ENCODE measurements around the gene CTSH. TPM values are rescaled to one million over a fixed set of nuclear protein-coding genes. Genes with fewer than 3 reads are reported as not detected.

The CTSH gene
- total RNA-seq, 2 donors from 2014 or later, result 61.9 to 101 TPM

DNA sequence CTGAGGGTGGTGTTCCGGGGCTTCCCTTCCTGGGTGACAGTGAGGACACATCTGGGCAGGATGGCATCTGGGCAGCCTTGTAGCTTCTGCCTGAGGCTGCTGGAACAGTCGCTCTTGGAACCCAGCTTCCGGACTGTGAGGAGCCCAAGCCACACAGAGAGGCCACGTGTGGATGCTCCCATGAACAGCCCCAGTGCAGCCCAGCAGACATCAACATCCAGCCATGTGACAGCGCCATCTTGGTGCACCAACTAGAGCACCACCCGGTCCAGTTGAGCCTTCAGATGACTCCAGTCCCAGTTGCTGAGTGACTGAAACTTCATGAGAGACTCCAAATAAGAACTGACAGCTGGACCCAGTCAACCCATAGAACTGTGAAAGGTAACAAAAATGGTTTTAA lies 15.5 kb upstream of the CTSH start:
- peaks cover 13% of the 10 kb centered on the region for H3K4me1 Mint-ChIP-seq
- no peaks in the 10 kb centered on the region for H3K36me3 Mint-ChIP-seq (ENCODE audit: low read depth)
- 94 to 98% methylated on average over 6 of the region's 6 CpGs for WGBS, 2 experiments (ENCODE audit: insufficient coverage in 1 of 2, insufficient read length in 1 of 2)

DNA sequence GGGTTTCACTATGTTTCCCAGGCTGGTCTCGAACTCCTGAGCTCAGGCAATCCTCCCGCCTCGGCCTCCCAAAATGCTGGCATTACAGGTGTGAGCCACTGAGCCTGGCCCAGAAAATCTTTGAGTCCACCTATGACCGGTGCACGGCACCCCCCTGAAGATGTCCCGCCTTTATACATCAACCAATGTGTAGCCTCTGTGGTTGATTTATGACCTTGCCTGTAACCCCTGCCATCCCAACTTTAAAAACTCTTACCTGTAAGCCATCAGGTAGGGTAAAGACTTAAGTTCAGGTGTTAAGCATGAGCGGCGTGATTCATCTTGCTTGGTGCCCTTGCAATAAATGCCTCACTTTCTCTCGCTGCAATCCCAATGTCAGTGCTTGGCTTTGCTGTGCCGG lies 14.5 kb upstream of the CTSH start:
- Mint-ChIP-seq H3K27ac (no peak overlapping the region), H3K27me3 (ENCODE audit: insufficient read depth) (peaks cover 11% of the 10 kb centered on the region), H3K9me3 (peaks cover 4% of the 10 kb centered on the region), H3K36me3 (ENCODE audit: low read depth) (no peaks in the 10 kb centered on the region), H3K4me3 (no peak overlapping the region), H3K4me1 (peaks cover 17% of the 10 kb centered on the region)
- 94 to 97% methylated on average over 10 of the region's 10 CpGs for WGBS, 2 experiments (ENCODE audit: insufficient coverage in 1 of 2, insufficient read length in 1 of 2)
- Histone ChIP-seq H3K4me1 (ENCODE audit: control insufficient read depth, insufficient read depth, low read length) (no peaks in the 10 kb centered on the region), H3K9ac (ENCODE audit: extremely low read depth, low read length, poor library complexity, severe bottlenecking) (no peak overlapping the region), H3K9me3 (ENCODE audit: control insufficient read depth, low read length) (no peaks in the 10 kb centered on the region), H3K27ac (ENCODE audit: low read depth, low read length) (no peak overlapping the region), H3K36me3 (ENCODE audit: control insufficient read depth, insufficient read depth, low read length) (no peaks in the 10 kb centered on the region), H3K4me3 (ENCODE audit: low read length) (no peak overlapping the region), H3K27me3 (ENCODE audit: control insufficient read depth, insufficient read depth, low read length, poor library complexity, severe bottlenecking) (no peaks in the 10 kb centered on the region)
- TF ChIP-seq, protein P1, sequence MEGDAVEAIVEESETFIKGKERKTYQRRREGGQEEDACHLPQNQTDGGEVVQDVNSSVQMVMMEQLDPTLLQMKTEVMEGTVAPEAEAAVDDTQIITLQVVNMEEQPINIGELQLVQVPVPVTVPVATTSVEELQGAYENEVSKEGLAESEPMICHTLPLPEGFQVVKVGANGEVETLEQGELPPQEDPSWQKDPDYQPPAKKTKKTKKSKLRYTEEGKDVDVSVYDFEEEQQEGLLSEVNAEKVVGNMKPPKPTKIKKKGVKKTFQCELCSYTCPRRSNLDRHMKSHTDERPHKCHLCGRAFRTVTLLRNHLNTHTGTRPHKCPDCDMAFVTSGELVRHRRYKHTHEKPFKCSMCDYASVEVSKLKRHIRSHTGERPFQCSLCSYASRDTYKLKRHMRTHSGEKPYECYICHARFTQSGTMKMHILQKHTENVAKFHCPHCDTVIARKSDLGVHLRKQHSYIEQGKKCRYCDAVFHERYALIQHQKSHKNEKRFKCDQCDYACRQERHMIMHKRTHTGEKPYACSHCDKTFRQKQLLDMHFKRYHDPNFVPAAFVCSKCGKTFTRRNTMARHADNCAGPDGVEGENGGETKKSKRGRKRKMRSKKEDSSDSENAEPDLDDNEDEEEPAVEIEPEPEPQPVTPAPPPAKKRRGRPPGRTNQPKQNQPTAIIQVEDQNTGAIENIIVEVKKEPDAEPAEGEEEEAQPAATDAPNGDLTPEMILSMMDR (conservative IDR thresholded peaks at IDR 0.05), result no peak
- DNase-seq, result no peak

More for the DNA sequence above, 15.5 kb upstream of the CTSH start:
- TF ChIP-seq, protein P1 (conservative IDR thresholded peaks at IDR 0.05), result no peak
- no peaks in the 10 kb centered on the region for H3K36me3 ChIP-seq (ENCODE audit: control insufficient read depth, insufficient read depth, low read length)
- no peaks in the 10 kb centered on the region for H3K27me3 ChIP-seq (ENCODE audit: control insufficient read depth, insufficient read depth, low read length, poor library complexity, severe bottlenecking)
- Mint-ChIP-seq H3K27me3 (ENCODE audit: insufficient read depth) (peaks cover 11% of the 10 kb centered on the region), H3K4me3 (no peak overlapping the region), H3K9me3 (peaks cover 4% of the 10 kb centered on the region), H3K27ac (no peak overlapping the region)
- no peaks in the 10 kb centered on the region for H3K9me3 ChIP-seq (ENCODE audit: control insufficient read depth, low read length)
- no peak overlapping the region for H3K9ac ChIP-seq (ENCODE audit: extremely low read depth, low read length, poor library complexity, severe bottlenecking)
- DNase-seq, result peak; percentile 37
- H3K4me1 ChIP-seq (ENCODE audit: control insufficient read depth, insufficient read depth, low read length), result no peaks in the 10 kb centered on the region
- H3K27ac ChIP-seq (ENCODE audit: low read depth, low read length), result no peak overlapping the region
- H3K4me3 ChIP-seq (ENCODE audit: low read length), result no peak overlapping the region

DNA sequence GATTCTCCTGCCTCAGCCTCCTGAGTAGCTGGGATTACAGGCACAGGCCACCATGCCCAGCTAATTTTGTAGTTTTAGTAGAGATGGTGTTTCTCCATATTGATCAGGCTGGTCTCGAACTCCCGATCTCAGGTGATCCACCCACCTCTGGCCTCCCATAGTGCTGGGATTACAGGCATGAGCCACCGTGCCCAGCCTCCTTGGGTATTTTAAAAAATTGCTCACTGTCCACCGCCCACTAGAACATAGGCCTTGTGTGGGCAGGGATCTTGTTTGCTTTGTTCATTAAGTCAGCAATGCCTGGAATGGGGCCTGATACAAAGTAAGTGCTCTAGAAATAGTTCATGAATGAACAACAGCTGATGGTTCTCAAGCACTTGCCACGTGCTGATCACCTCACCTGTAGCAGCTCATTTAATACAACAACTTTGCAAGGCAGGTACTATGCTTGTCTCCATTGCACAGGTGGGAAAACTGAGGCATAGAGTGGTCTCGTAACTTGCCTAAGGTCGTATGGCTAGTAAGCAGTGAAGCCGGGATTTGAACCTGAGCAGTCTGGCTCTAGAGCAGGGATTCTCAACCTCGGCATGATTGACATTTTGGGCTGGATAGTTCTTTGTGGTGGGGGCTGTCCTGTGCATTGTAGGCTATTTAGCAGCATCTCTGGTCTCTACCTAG lies 12.7 kb upstream of the CTSH start:
- H3K27me3 Mint-ChIP-seq (ENCODE audit: insufficient read depth), result peaks cover 11% of the 10 kb centered on the region
- H3K9ac ChIP-seq (ENCODE audit: extremely low read depth, low read length, poor library complexity, severe bottlenecking), result no peak overlapping the region
- H3K9me3 Mint-ChIP-seq, result peaks cover 4% of the 10 kb centered on the region
- no peaks in the 10 kb centered on the region for H3K4me1 ChIP-seq (ENCODE audit: control insufficient read depth, insufficient read depth, low read length)
- H3K36me3 ChIP-seq (ENCODE audit: control insufficient read depth, insufficient read depth, low read length), result no peaks in the 10 kb centered on the region
- no peak overlapping the region for H3K27ac Mint-ChIP-seq
- no peaks in the 10 kb centered on the region for H3K36me3 Mint-ChIP-seq (ENCODE audit: low read depth)
- H3K27me3 ChIP-seq (ENCODE audit: control insufficient read depth, insufficient read depth, low read length, poor library complexity, severe bottlenecking), result no peaks in the 10 kb centered on the region
- DNase-seq, result peak; percentile 25
- H3K4me3 Mint-ChIP-seq, result no peak overlapping the region
- 75 to 86% methylated on average over 6 to 9 of the region's 9 CpGs for WGBS, 2 experiments (ENCODE audit: insufficient coverage in 1 of 2, insufficient read length in 1 of 2)
- no peaks in the 10 kb centered on the region for H3K9me3 ChIP-seq (ENCODE audit: control insufficient read depth, low read length)
- no peak overlapping the region for H3K27ac ChIP-seq (ENCODE audit: low read depth, low read length)
- H3K4me1 Mint-ChIP-seq, result peaks cover 15% of the 10 kb centered on the region
- TF ChIP-seq, protein P1 (conservative IDR thresholded peaks at IDR 0.05), result no peak
- no peak overlapping the region for H3K4me3 ChIP-seq (ENCODE audit: low read length)

Data from endodermal cell (in vitro differentiated cells).